Activated T-helper 2 cell treated with anti-CD3 and anti-CD28 coated beads, Interferon-gamma antibody, Interleukin-2, Interleukin-4, amounts not matched to agents 10 μg/mL and 5 μg/mL and 100 μg/mL, durations not matched to agents 14 hours and 24 hours and 36 hours (primary cell): ENCODE measurements around the gene ZNF883. TPM values are rescaled to one million over a fixed set of nuclear protein-coding genes. Genes with fewer than 3 reads are reported as not detected.
"Not testable (repeated sequence)": the region's sequence is repeated elsewhere in the genome, so short reads cannot be mapped to it uniquely, and the experiment has no call there.

Experiments
- DNase-seq: peaks from one replicate; pipeline ENCODE4 v3.0.0; 2021; ENCODE audit warnings: low spot score
- H3K27ac Mint-ChIP-seq: one replicate; pipeline ENCODE4 v1.8.0; 2021; ENCODE audit warnings: mixed read lengths
- H3K27me3 Mint-ChIP-seq: one replicate; pipeline ENCODE4 v1.8.0; 2021; ENCODE audit warnings: low read depth, mixed read lengths
- H3K36me3 Mint-ChIP-seq: one replicate; pipeline ENCODE4 v1.8.0; 2021; ENCODE audit warnings: low read depth, mixed read lengths
- H3K4me1 Mint-ChIP-seq: one replicate; pipeline ENCODE4 v1.8.0; 2021; ENCODE audit warnings: low read depth, mixed read lengths
- H3K4me3 Mint-ChIP-seq: one replicate; pipeline ENCODE4 v1.8.0; 2021; ENCODE audit warnings: low read depth, mild to moderate bottlenecking, moderate library complexity, mixed read lengths
- H3K9me3 Mint-ChIP-seq: one replicate; pipeline ENCODE4 v1.8.0; 2021; ENCODE audit warnings: mixed read lengths
- intact Hi-C: fragments of 100-400 bp; cut with micrococcal nuclease; formaldehyde crosslinking; loops from one replicate; pipeline ENCODE4 v1.15.1; 2023
- total RNA-seq: library from RNA; stranded (reverse); gene quantifications from 2 replicates; pipeline ENCODE4 v1.2.3, GENCODE V29; 2022

Gene ZNF883
- 0.16 TPM in 1 of 2 replicates, not detected in the other for total RNA-seq

- no peak for DNase-seq
- Mint-ChIP-seq H3K27me3 (no peaks in the 10 kb centered on the region), H3K4me3 (peak within 1 kb of the TSS; percentile 26), H3K36me3 (no peaks in the 10 kb centered on the region), H3K27ac (no peak within 1 kb of the TSS), H3K9me3 (peaks cover 45% of the 10 kb centered on the region), H3K4me1 (no peaks in the 10 kb centered on the region)
- intact Hi-C loops, result no loop called here
Measured at GRCh38 chr9:113011911-113012381, at the start of gene ZNF883. ZNF883 (minus strand) TSS chr9:113012192.

GRCh38 chr9:113061072-113061850, 49.3 kb upstream of the ZNF883 start:
- H3K4me1 Mint-ChIP-seq, H3K36me3 Mint-ChIP-seq, DNase-seq, H3K27ac Mint-ChIP-seq, H3K4me3 Mint-ChIP-seq, intact Hi-C loops, H3K27me3 Mint-ChIP-seq: not testable (repeated sequence)
- H3K9me3 Mint-ChIP-seq, result peaks cover 13% of the 10 kb centered on the region

- H3K27me3 Mint-ChIP-seq, H3K36me3 Mint-ChIP-seq, H3K4me1 Mint-ChIP-seq, H3K27ac Mint-ChIP-seq, H3K4me3 Mint-ChIP-seq, DNase-seq, intact Hi-C loops: not testable (repeated sequence)
- peaks cover 13% of the 10 kb centered on the region for H3K9me3 Mint-ChIP-seq
Measured at GRCh38 chr9:113059581-113060284, 47.7 kb upstream of the ZNF883 start.

GRCh38 chr9:113057193-113057592, 45.2 kb upstream of the ZNF883 start:
- intact Hi-C loops, result no loop called here
- no peak for DNase-seq
- H3K9me3 Mint-ChIP-seq, result peaks cover 13% of the 10 kb centered on the region
- H3K36me3 Mint-ChIP-seq, result peaks cover 5% of the 10 kb centered on the region
- no peak overlapping the region for H3K27ac Mint-ChIP-seq
- H3K27me3 Mint-ChIP-seq, result peaks cover 2% of the 10 kb centered on the region
- H3K4me3 Mint-ChIP-seq, result no peak overlapping the region
- H3K4me1 Mint-ChIP-seq, result no peaks in the 10 kb centered on the region

- Mint-ChIP-seq H3K27me3 (peaks cover 2% of the 10 kb centered on the region), H3K27ac (no peak within 1 kb of the TSS), H3K4me3 (no peak within 1 kb of the TSS), H3K36me3 (peaks cover 5% of the 10 kb centered on the region), H3K9me3 (peaks cover 13% of the 10 kb centered on the region), H3K4me1 (no peaks in the 10 kb centered on the region)
- intact Hi-C loops, result no loop called here
- peak; percentile 49 for DNase-seq
Measured at GRCh38 chr9:113056191-113057106, 44.5 kb upstream of the ZNF883 start, which contains the start of gene ZFP37. ZFP37 (minus strand) TSS chr9:113056724; CDS start chr9:113056688, 36 bp downstream.

- H3K27ac Mint-ChIP-seq, result no peak overlapping the region
- H3K27me3 Mint-ChIP-seq, result no peaks in the 10 kb centered on the region
- H3K4me1 Mint-ChIP-seq, result no peaks in the 10 kb centered on the region
- DNase-seq, result no peak
- intact Hi-C loops, result no loop called here
- peaks cover 5% of the 10 kb centered on the region for H3K36me3 Mint-ChIP-seq
- no peak overlapping the region for H3K4me3 Mint-ChIP-seq
- H3K9me3 Mint-ChIP-seq, result peaks cover 82% of the 10 kb centered on the region
Measured at GRCh38 chr9:113042884-113043657, 31.1 kb upstream of the ZNF883 start.

GRCh38 chr9:113026200-113026599, 14.2 kb upstream of the ZNF883 start:
- Mint-ChIP-seq H3K4me1 (no peaks in the 10 kb centered on the region), H3K27me3 (no peaks in the 10 kb centered on the region), H3K9me3 (peaks cover 55% of the 10 kb centered on the region), H3K27ac (no peak overlapping the region), H3K4me3 (no peak overlapping the region), H3K36me3 (no peaks in the 10 kb centered on the region)
- no peak for DNase-seq
- intact Hi-C loops, result no loop called here

GRCh38 chr9:113018247-113018646, 6.3 kb upstream of the ZNF883 start:
- H3K27me3 Mint-ChIP-seq, result no peaks in the 10 kb centered on the region
- intact Hi-C loops, result no loop called here
- H3K9me3 Mint-ChIP-seq, result peaks cover 37% of the 10 kb centered on the region
- H3K4me1 Mint-ChIP-seq, result no peaks in the 10 kb centered on the region
- DNase-seq, result no peak
- no peaks in the 10 kb centered on the region for H3K36me3 Mint-ChIP-seq
- H3K27ac Mint-ChIP-seq, result no peak overlapping the region
- no peak overlapping the region for H3K4me3 Mint-ChIP-seq

- no peak overlapping the region for H3K27ac Mint-ChIP-seq
- H3K4me3 Mint-ChIP-seq, result no peak overlapping the region
- no peak for DNase-seq
- intact Hi-C loops, result no loop called here
- no peaks in the 10 kb centered on the region for H3K4me1 Mint-ChIP-seq
- H3K9me3 Mint-ChIP-seq, result peaks cover 45% of the 10 kb centered on the region
- no peaks in the 10 kb centered on the region for H3K36me3 Mint-ChIP-seq
- H3K27me3 Mint-ChIP-seq, result no peaks in the 10 kb centered on the region
Measured at GRCh38 chr9:113012492-113012891, 500 bp upstream of the ZNF883 start.

GRCh38 chr9:113005777-113006176, 6.2 kb downstream of the ZNF883 start:
- Mint-ChIP-seq H3K27me3 (no peaks in the 10 kb centered on the region), H3K4me3 (no peak overlapping the region), H3K4me1 (no peaks in the 10 kb centered on the region), H3K9me3 (peaks cover 61% of the 10 kb centered on the region), H3K27ac (no peak overlapping the region), H3K36me3 (no peaks in the 10 kb centered on the region)
- DNase-seq, result no peak
- intact Hi-C loops, result no loop called here

- H3K36me3 Mint-ChIP-seq, result peaks cover 6% of the 10 kb centered on the region
- no peak for DNase-seq
- no peaks in the 10 kb centered on the region for H3K4me1 Mint-ChIP-seq
- intact Hi-C loops, result no loop called here
- no peak overlapping the region for H3K27ac Mint-ChIP-seq
- no peaks in the 10 kb centered on the region for H3K27me3 Mint-ChIP-seq
- no peak overlapping the region for H3K4me3 Mint-ChIP-seq
- peaks cover 77% of the 10 kb centered on the region for H3K9me3 Mint-ChIP-seq
Measured at GRCh38 chr9:112997236-112997941, 14.6 kb downstream of the ZNF883 start.
